WI38 (cell line): ENCODE results near the gene LECT2.

Experiments used
- H3K4me3 ChIP-seq: 2 replicates; pipeline ENCODE4 v1.5.1; 2011; ENCODE audit warnings: low read depth, mild to moderate bottlenecking, control low read depth, low read length
- CTCF ChIP-seq: IDR thresholded peaks from 2 replicates; pipeline ENCODE4 v1.5.1; 2012; ENCODE audit warnings: low read depth, mild to moderate bottlenecking, control low read depth, low read length

LECT2 gene

GRCh38 chr5:135920199-135920598 lies 34.6 kb downstream of the LECT2 start:
- H3K4me3 ChIP-seq, result no peak overlapping the region
- no peak for TF ChIP-seq CTCF

GRCh38 chr5:135916638-135917263 lies 38.0 kb downstream of the LECT2 start:
- TF ChIP-seq CTCF, result no peak

GRCh38 chr5:135915466-135916001 lies 39.2 kb downstream of the LECT2 start:
- no peak overlapping the region for H3K4me3 ChIP-seq
- no peak for TF ChIP-seq CTCF

More at GRCh38 chr5:135916638-135917263, 38.0 kb downstream of the LECT2 start:
- H3K4me3 ChIP-seq, result no peak overlapping the region

GRCh38 chr5:135913713-135914626 lies 40.8 kb downstream of the LECT2 start:
- no peak overlapping the region for H3K4me3 ChIP-seq
- no peak for TF ChIP-seq CTCF

GRCh38 chr5:135905144-135905543 lies 49.6 kb downstream of the LECT2 start:
- TF ChIP-seq CTCF, result no peak

GRCh38 chr5:135901633-135902032 lies 53.1 kb downstream of the LECT2 start:
- H3K4me3 ChIP-seq, result no peak overlapping the region
- TF ChIP-seq CTCF, result no peak

More at GRCh38 chr5:135905144-135905543, 49.6 kb downstream of the LECT2 start:
- no peak overlapping the region for H3K4me3 ChIP-seq

GRCh38 chr5:135900276-135900675 lies 54.5 kb downstream of the LECT2 start:
- no peak overlapping the region for H3K4me3 ChIP-seq
- TF ChIP-seq CTCF, result no peak
